HG03457 (cell line): ENCODE data around the gene CMYA5.

ENCODE experiments used
- ATAC-seq: cut with Tn5 transposase; IDR thresholded peaks from one replicate; pipeline ENCODE4 v1.9.1; 2021; ENCODE audit warnings: moderate number of reproducible peaks; ENCODE audit not compliant: unreplicated experiment

CMYA5 gene

DNA sequence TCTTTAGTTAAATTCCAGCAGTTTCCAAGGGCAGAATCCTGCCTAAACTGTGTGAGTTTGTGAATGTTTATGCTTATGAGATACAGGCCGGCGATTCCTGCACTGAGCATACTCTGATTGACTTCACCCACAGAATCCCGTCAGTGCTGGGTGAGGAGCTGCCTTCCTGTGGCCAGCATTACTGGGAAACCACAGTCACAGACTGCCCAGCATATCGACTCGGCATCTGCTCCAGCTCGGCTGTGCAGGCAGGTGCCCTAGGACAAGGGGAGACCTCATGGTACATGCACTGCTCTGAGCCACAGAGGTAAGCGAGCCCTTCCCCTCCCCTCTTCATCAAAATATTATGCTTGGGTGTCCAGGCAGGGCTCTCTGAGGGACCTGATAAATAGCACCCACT, 103.7 kb downstream of the CMYA5 start:
- no peak for ATAC-seq

DNA sequence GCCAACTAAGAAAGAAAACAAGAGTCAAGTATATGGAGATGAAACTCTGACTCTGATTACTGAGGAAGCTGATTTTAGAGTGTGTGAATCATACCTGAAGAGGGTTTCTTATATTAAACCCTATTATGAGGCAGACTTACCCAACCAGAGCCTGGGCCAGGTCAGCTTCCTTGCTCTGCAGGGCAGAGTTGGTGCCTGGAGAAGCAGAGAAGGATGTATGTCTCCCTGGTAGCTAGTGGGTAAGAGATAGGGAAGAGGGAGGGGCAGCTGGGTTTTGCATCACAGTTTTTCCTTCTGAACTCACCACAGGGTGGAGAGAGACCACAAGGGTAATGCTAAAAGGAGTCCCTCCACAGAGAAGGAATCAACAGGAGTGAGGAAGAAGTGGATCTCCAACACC, 104.1 kb downstream of the CMYA5 start:
- ATAC-seq, result no peak

DNA sequence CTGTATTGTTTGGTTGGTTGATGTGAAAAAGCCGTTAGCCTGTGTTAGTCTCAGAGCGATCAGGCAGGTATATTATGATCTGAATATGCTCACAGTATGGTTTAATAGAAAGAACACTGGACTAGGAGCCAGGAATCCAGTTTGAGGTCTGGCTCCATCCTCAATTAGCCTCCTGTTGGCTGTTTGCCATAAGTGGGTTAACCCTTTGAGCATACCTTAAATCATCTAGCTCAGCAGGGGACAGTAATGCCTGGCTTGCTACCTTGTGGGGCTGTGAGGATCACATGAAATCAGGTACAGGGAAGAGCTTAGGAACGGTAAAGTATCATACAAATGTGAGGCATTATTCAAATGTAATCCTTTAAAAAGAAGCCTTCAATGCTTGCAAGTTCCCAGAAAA, 104.7 kb downstream of the CMYA5 start:
- ATAC-seq, result no peak

DNA sequence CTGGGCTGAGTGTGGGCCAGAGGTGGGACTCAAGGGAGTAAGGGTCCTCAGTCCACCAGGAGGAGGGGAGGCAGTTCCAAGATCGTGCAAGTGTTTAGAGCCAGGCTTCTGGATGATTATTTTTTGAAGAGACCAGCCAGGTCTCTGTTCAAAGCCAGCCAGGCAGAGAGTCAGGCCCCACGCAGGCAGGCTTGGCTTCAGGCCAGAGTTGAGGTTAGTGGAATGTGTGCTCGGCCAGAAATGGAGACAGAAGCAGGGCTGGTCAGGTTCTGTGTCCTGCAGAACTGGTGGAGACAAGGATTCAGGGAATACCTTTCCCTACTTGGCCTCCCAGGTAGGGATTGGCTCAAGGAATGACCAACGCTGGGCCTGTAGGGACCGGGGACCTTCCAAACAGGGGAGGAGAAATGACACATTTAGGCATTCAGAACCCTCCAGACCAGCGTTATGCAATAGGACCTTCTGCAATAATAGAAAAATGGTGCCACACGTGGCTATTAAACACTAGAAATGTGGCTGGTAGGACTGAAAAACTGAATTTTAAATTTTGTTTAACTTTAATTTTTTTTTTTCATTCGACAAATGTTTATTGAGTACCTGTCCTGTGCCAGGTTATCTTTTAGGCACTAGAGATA, 106.2 kb downstream of the CMYA5 start:
- ATAC-seq, result no peak

DNA sequence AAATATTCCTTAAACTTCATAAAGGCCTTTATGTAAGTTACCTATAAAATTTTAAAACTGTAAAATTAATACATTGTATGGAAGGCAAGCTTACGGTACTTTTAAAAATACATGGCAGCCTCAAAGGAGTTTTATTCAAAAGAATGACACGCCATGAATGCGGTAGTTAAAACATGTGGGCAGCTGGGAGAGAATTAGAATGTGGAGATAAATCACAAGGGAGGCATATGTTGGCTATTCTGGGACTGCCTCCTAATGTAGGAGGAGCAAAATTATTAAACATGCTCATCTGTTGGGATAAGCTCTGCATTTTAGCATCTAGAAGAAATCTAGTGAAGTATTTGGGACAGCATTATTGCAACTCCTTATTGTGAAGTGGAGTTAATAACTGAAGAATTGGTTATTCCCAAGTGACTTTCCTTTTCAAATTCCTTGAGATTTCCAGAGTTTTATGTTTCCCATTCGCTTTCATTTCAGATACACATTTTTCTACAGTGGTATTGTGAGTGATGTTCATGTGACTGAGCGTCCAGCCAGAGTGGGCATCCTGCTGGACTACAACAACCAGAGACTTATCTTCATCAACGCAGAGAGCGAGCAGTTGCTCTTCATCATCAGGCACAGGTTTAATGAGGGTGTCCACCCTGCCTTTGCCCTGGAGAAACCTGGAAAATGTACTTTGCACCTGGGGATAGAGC, 109.4 kb downstream of the CMYA5 start:
- ATAC-seq, result no peak

DNA sequence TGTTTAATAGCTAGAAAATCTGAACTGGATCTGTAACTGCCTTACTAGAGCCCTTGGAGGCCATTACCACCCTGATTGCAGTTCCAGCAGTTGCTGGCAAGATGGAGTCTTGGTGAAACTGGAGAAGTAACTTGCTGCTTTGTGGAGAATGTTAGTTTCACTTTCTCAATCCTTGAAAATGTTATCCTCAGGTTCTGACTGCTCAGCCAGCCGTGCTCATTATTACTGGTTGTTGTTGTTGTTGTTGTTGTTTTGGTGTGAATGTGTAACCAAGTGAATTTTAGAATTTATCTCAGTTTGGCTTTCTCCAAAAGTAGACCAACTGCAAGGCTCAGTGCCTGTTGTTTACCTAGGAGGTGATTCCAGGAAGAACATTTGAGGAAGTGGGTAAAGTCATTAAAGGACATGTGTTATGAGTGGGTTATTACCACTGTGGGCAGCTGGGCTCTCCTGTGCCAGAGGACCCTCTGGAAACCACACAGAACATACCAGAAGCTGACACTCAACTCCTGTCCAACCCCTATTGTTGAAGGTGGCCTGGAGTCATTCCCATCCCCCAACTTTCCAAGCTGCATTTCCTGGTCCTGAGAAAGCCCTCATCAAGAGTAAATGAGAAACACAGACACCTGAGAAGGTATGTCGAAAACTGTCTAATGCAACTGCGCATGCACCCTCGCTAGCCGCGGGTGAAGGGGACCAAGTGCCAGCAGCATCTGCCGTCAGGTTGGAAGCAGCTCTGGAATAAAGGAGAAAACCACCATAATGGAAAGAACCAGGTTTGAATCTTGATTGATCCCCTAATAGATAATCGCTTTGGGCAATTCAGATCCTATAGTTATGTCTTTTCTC, 111.6 kb downstream of the CMYA5 start:
- no peak for ATAC-seq

DNA sequence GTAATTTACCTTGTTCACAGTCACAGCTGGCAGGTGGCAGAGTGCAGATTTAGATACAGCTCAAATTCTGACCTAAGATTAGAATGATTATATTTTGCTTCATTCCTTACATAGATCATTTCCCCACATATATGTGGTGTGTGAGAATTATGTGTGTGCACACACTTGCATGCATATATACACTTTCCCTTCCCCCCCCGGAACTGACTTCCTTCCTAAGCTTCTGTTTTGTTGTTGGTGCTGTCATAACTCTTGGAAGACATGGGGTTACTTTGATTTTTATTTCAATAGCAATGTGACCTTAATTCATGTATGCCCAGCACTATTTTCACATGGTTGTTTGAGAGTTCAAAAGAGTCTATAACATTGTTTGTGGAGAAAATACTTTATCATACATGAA, 112.8 kb downstream of the CMYA5 start:
- no peak for ATAC-seq

DNA sequence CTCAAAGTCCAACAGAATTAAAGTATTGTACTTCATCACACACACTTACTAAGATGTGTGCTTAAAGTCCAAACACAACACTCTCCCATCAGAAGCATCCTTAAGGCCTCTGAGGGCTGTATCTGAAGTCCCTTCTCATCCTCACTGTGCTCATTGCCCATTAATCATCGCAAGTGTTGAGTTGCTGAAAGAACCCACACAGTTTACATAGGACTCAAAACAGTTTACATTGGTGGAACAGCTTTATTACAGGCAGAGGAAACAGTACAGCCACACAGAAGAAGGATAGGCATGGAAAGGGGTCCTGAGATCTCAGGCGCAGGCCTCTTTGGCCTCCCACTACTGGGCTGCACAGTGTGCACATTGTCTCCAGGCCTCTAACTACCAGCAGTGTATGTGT, 113.4 kb downstream of the CMYA5 start:
- no peak for ATAC-seq

DNA sequence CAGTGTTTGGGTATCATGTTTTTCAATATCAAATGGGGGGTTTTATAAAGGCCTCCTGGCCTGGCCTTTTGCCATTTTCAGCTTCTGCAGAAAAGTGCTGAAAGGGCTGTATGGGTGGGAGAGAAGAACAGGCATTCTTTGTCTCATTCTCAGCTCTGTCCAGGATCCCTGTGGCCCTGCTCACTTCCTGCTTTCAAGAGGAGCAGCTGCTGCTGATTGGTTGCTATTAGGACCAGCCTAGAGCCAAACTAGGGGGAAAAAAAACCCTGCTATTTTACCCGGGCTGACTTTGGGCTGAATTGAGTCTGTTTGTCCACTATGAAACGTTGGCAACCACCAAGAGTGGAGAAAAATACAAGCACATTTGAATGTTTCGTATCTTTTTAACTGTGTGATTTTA, 117.1 kb downstream of the CMYA5 start:
- no peak for ATAC-seq

DNA sequence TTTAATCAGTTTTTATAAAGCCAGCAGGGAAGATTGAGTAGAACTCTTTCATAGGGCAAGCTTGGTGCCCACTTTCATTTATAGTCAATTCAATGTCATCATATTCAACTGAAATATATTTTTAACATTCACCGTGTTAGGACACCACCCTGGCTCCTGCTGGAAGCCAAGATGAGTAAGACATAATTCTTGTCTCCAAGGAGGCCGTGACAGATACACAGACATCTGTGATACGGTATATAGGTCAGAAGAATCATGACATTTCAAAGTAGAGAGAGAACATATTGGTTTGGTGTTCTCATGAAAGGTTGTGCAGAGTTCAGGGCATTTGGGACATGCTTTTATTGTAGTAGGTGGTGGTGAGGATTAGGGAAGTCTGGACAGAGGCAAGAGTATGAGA, 120.1 kb downstream of the CMYA5 start:
- ATAC-seq, result no peak

DNA sequence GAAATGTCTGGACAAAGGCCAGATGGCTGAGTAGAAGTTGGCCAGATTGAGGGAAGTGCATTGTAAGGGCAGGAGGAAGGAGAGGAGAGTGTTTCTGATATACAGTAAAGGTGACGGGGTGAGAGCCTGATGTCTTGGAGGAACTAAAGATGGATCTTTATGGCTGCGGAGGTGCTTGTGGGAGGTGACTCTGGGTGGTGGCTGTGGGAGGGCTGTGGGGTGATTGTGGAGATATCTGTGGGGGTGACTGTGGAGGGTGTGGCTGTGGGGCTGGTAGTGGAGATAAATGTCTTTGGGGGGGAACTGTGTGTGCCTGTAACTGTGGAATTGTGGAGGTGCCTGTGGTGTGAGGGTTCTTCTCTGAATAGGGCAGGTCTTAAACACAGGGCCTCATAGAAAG, 121.4 kb downstream of the CMYA5 start:
- ATAC-seq, result no peak

DNA sequence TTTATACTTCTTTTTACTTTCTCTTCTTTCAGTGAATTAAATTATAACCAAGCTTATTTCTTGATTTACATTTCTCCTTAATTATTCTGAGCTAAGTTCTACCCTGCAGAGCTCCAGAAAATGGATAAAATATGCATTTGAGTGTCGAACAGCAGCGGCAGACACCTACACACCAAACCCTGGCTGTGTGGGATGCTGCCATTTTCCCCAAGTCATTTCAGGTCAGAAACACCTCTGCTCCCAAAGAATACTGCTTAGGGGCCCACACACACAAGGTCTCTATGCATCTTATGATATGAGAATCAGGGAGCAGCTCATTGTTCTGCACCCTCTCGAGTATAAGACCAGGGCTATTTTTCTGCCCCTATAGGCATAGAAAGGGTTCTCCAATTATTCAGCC, 122.3 kb downstream of the CMYA5 start:
- ATAC-seq, result no peak

DNA sequence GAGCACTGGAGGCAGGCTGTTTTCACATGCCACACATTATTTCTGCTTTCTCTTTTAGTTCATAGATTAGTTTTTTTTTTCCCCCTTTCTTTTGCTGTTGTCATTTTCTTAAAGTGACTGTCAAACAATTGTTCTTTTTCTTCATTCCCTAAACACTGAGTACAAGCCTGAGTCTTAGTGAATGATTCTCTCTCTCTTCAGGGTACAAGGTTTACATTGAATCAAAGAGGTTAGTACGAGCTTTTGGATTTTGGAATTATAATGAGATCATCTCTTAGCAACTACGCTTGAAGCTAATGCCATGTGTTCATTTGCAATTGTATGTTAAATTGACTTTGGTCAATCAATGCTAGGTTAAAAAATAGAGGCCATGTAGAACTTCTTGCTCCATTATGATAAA, 125.1 kb downstream of the CMYA5 start:
- no peak for ATAC-seq

DNA sequence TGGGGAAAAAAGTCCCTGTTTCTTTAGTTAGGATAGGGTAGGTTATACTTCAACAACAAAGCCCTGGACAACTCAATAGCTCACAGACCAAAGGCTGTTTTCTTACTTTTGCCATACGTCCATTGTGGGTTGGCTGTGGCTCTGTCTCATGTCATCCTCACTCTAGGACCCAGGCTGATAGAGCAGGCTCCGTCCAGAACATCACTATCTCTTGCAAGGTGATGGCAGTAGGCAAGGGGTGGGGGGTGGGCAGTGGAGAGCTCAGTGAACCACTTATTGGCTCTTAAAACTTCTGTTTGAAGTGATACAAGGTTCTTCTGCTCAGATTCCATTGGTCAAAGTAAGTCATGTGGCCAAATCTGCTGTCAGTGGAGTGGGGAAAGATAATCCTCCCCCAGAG, 126.4 kb downstream of the CMYA5 start:
- no peak for ATAC-seq

DNA sequence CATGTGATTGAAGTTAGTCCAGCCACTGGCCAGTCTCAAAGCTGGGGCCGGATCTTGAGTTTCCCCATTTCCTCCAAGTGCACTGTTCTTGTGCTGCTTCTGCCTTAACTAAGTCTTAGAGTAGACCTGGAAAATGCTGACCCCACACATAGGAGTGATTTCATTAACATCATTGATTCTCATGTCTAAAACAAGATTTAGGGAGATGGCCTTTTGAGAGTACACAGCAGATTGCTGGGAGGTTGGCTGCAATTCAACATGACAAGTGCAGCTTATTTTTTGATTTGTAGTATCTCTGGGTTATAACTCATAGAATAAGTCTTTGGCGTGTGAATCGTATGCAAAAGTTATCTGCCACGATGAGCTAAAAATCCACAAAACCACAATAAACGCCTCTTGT, 131.0 kb downstream of the CMYA5 start:
- ATAC-seq, result no peak

DNA sequence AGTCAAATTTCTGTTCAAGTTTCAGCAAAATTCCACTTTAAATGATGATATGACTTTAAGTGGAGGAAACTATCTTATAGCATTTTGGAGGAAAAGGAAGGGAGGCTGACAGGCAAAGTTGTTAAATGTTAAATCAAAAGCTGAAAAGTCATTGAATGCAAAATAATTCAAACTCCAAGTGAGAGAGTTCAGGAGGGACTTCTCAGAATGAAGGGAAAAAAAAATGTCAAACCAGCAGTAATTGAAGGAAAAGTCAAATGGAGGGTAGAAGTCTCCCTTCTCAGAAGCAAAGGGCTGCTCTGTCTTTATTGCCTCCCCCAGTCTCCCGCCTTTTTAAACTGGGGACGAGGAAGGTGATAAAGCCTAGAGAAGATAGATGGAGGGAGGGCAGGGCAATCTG, 134.8 kb downstream of the CMYA5 start:
- ATAC-seq, result no peak

DNA sequence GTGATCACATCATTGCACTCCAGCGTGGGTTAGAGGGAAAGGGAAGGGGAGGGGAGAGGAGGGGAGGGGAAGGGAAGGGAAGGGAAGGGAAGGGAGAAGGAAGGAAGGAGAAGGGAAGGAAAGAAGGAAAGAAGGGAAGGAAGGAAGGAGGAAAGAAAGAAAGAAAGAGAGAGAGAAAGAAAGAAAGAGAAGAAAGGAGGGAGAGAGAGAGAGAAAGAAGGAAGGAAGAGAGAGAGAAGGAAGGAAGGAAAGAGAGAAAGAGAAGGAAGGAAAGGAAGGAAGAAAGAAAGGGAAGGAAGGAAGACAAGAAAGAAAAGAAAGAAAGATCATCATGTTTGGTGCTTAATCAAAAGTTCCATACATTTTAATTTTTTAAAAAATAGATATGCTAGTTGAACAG, 136.2 kb downstream of the CMYA5 start:
- ATAC-seq, result no peak

DNA sequence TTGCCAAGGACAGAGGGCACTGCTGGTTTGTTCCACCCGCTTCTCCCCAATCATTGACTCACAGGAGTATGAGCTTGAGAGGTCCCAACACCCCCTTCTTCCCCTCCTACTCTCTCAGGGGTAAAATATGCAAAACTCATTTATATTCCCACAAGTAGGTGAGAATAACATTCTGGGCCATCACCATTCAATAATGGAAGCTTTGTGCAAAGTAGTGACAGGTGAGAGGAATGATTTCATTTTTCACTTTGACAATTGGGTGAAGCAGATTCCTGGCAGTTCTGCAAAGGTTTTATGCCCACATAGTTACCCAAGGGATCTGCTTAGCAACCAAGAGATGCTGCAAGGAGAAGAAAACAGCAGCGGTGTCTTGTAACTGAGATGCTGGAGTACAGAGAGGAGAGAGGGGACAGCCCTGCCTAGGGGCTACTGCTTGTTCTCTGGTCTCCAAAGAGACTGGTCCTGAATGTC, 137.6 kb downstream of the CMYA5 start:
- ATAC-seq, result no peak

DNA sequence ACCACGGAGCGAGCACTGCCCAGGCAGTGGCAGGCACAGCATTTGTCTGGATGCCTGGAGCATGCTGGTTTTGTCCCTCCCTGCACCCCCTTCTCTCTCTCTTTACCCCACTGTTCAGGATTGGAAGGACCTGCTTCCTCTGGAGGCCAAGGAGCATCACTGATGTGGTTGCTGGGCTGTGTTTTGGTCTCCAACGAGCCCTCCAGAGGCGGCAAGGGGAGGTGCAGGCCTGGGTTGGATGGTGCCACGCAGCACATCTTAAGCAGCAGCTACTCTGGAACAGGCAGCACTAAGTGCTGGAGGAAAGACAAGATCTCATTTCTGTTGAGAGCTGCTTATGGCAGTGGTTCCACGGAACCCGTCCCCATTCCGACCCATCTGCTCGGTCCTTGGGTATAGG, 139.6 kb downstream of the CMYA5 start:
- no peak for ATAC-seq

DNA sequence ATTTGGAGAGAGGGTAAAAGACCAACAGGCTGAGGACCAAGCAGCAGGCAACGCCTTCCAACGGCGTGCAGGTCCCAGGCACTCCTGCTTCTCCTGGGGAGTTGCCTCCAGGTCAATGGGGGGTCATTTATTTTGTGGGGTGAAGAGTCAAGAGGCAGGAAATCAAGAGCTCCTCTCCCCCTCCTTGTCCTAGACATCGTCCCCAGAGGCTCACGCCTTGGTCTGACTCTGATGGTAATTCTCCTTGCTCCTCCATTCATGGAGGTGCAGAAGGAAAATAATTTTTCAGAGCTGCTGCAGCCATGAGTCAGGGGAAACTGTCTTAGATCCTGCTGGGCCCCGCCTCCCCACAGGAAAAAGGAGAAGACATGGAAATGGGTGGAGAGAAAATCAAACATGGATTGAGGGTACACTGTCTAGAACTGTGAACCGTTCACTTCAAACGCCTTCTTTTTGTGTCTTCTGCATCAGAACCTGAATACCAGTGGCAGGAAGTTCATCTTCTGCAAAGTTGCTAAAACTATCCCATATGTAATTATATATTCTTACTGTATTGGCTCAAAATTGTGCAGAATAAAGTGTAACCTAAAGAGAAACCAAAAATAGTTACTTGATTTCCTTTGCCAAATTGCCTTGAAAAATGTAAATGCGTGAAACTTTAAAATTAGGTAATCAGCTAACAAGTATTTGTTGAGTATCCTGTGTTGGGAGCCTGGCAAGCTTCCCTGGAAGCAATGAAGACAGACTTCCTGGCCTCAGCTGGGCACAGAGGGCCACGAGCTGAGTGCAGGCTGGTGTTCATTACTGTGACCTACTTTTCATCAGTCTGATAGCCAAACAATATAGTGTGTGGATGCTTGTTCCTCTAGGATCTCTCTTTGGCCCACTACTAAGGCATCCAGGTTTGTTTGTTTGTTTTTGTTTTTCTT, 142.0 kb downstream of the CMYA5 start:
- no peak for ATAC-seq

DNA sequence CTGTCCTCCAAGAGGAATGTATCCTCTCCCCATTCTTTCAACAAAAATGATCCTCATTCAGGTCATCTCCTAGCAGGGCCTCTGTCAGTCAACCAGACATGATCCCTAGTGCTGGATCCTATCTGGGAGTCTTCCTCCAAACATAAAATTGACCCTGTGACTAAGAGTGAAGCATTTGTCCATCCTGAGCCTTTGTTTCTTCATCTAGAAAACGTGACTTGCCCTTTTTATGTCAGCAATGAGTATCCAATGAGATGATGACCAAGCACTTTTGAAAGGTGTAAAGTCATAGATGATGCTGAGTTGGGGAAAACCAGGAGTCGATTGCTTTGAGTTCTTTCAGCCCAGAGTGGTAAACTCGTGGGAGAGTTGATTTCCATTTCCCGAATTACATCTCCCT, 143.3 kb downstream of the CMYA5 start:
- ATAC-seq, result no peak
